OCI-LY1 (cell line): ENCODE measurements around the gene NCOA5.

Experiments used
- H2AFZ ChIP-seq: fragments of 200-600 bp; sonication (generic), shearing (Covaris generic); 2 replicates; pipeline ENCODE4 v1.6.0; 2014; ENCODE audit warnings: antibody characterized with exemption, mild to moderate bottlenecking, low read length
- H3F3A ChIP-seq: fragments of 200-600 bp; sonication (generic), shearing (Covaris generic); 2 replicates; pipeline ENCODE4 v1.6.0; 2014; ENCODE audit warnings: mild to moderate bottlenecking, antibody characterized with exemption, low read length, moderate library complexity; ENCODE audit not compliant: insufficient read depth
- H3K27ac ChIP-seq: fragments of 200-600 bp; sonication (generic); 2 replicates; pipeline ENCODE4 v1.5.1; 2014; ENCODE audit warnings: low read length, mixed run types, mild to moderate bottlenecking, low read depth; ENCODE audit not compliant: poor library complexity, severe bottlenecking
- H3K27me3 ChIP-seq: fragments of 200-600 bp; sonication (generic); 2 replicates; pipeline ENCODE4 v1.6.0; 2014; ENCODE audit warnings: antibody characterized with exemption, mild to moderate bottlenecking, low read length, moderate library complexity; ENCODE audit not compliant: insufficient read depth
- H3K36me3 ChIP-seq: fragments of 200-600 bp; sonication (generic); 2 replicates; pipeline ENCODE4 v1.6.1; 2014; ENCODE audit warnings: mild to moderate bottlenecking, antibody characterized with exemption, low read length, moderate library complexity, mixed read lengths; ENCODE audit not compliant: insufficient read depth
- H3K4me1 ChIP-seq: fragments of 200-600 bp; sonication (generic); 2 replicates; pipeline ENCODE4 v1.5.1; 2014; ENCODE audit warnings: mild to moderate bottlenecking, low read length, moderate library complexity; ENCODE audit not compliant: insufficient read depth, severe bottlenecking
- H3K4me2 ChIP-seq: fragments of 200-600 bp; sonication (generic), shearing (Covaris generic); 2 replicates; pipeline ENCODE4 v1.6.1; 2014; ENCODE audit warnings: low read length
- H3K4me3 ChIP-seq: fragments of 200-600 bp; sonication (generic); 2 replicates; pipeline ENCODE4 v1.5.1; 2014; ENCODE audit warnings: low read length, low read depth, mild to moderate bottlenecking, mixed read lengths; ENCODE audit not compliant: poor library complexity, severe bottlenecking
- H3K79me2 ChIP-seq: fragments of 200-600 bp; shearing (Covaris generic); 2 replicates; pipeline ENCODE4 v1.6.1; 2016; ENCODE audit warnings: mixed run types, low read length, mixed read lengths; ENCODE audit not compliant: insufficient read depth
- H3K9ac ChIP-seq: fragments of 200-600 bp; sonication (generic), shearing (Covaris generic); 2 replicates; pipeline ENCODE4 v1.6.1; 2014; ENCODE audit warnings: mild to moderate bottlenecking, low read length, mixed read lengths
- H3K9me2 ChIP-seq: fragments of 200-600 bp; sonication (generic), shearing (Covaris generic); 2 replicates; pipeline ENCODE4 v1.6.1; 2014; ENCODE audit warnings: low read depth, mild to moderate bottlenecking, low read length, mixed read lengths
- H3K9me3 ChIP-seq: fragments of 200-600 bp; shearing (Covaris generic); 2 replicates; pipeline ENCODE4 v1.6.1; 2014; ENCODE audit warnings: low read length, mixed read lengths
- H4K20me1 ChIP-seq: fragments of 200-600 bp; sonication (generic), shearing (Covaris generic); 2 replicates; pipeline ENCODE4 v1.6.0; 2016; ENCODE audit warnings: mild to moderate bottlenecking, low read length; ENCODE audit not compliant: insufficient read depth
- CTCF ChIP-seq: fragments of 200-600 bp; sonication (generic), shearing (Covaris generic); IDR thresholded peaks from 2 replicates; pipeline ENCODE4 v1.5.1; 2017; ENCODE audit warnings: mild to moderate bottlenecking, antibody characterized with exemption, low read length, moderate library complexity, mixed read lengths
- EZH2 ChIP-seq: fragments of 200-600 bp; sonication (generic), shearing (Covaris generic); IDR thresholded peaks from 2 replicates; pipeline ENCODE4 v1.8.0; 2017; ENCODE audit warnings: borderline replicate concordance, mixed run types, mild to moderate bottlenecking, antibody characterized with exemption, low read length, moderate library complexity, mixed read lengths

The NCOA5 gene

GRCh38 chr20:46050444-46050843, 39.3 kb downstream of the NCOA5 start:
- Histone ChIP-seq H3K4me1 (no peaks in the 10 kb centered on the region), H4K20me1 (no peaks in the 10 kb centered on the region), H3K27me3 (peaks cover 10% of the 10 kb centered on the region; the same call in 1 of the 2 replicates), H3K4me3 (no peak overlapping the region), H3K36me3 (no peaks in the 10 kb centered on the region), H2AFZ (no peak overlapping the region), H3K27ac (no peak overlapping the region), H3K79me2 (no peaks in the 10 kb centered on the region), H3F3A (no peaks in the 10 kb centered on the region), H3K4me2 (no peak overlapping the region), H3K9ac (no peak overlapping the region), H3K9me3 (no peaks in the 10 kb centered on the region), H3K9me2 (no peaks in the 10 kb centered on the region)
- TF ChIP-seq EZH2 (no peak), CTCF (no peak)

- TF ChIP-seq EZH2 (no peak), CTCF (no peak)
- Histone ChIP-seq H3K9ac (no peak overlapping the region), H2AFZ (no peak overlapping the region), H3K9me2 (no peaks in the 10 kb centered on the region), H3F3A (no peaks in the 10 kb centered on the region), H3K79me2 (no peaks in the 10 kb centered on the region), H3K4me3 (no peak overlapping the region), H3K9me3 (no peaks in the 10 kb centered on the region), H3K36me3 (no peaks in the 10 kb centered on the region), H3K4me2 (no peak overlapping the region), H4K20me1 (no peaks in the 10 kb centered on the region), H3K27ac (no peak overlapping the region), H3K27me3 (peaks cover 10% of the 10 kb centered on the region; the same call in 1 of the 2 replicates), H3K4me1 (no peaks in the 10 kb centered on the region)
These were observed 39.9 kb downstream of the NCOA5 start for GRCh38 chr20:46049815-46050214.

- Histone ChIP-seq H3K9me3 (no peaks in the 10 kb centered on the region), H3K4me3 (no peak overlapping the region), H3K4me1 (no peaks in the 10 kb centered on the region), H4K20me1 (no peaks in the 10 kb centered on the region), H3K9ac (no peak overlapping the region), H3K27ac (no peak overlapping the region), H3K4me2 (no peak overlapping the region), H2AFZ (no peak overlapping the region), H3K27me3 (peaks cover 10% of the 10 kb centered on the region; the same call in 1 of the 2 replicates), H3K79me2 (no peaks in the 10 kb centered on the region), H3F3A (no peaks in the 10 kb centered on the region), H3K9me2 (no peaks in the 10 kb centered on the region), H3K36me3 (no peaks in the 10 kb centered on the region)
- TF ChIP-seq EZH2 (no peak), CTCF (no peak)
These were observed 40.6 kb downstream of the NCOA5 start for GRCh38 chr20:46049190-46049589.
